Measurements from ENCODE around the gene PDCD4.

Gene PDCD4

DNA sequence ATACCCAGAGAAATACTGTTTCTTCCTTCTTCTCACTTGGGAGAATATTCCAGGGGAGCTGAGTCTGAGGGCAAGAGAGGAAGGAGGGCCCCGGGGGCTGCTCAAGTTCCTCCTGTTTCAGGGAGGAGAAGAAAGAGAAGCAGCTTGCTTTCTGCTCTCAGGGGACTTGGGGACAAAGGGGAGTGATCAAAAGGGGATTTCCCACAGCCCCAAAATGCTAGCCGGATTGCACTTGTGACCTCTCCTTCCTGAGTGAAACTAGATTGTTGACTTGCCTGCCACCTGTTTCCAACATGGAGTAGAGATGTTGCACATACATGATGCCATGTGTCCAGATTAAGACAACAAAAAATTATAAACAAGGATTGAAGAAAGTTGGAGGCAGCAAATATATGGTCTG is 28.7 kb upstream of the PDCD4 start:
- DNase-seq: peak; percentile 71

DNA sequence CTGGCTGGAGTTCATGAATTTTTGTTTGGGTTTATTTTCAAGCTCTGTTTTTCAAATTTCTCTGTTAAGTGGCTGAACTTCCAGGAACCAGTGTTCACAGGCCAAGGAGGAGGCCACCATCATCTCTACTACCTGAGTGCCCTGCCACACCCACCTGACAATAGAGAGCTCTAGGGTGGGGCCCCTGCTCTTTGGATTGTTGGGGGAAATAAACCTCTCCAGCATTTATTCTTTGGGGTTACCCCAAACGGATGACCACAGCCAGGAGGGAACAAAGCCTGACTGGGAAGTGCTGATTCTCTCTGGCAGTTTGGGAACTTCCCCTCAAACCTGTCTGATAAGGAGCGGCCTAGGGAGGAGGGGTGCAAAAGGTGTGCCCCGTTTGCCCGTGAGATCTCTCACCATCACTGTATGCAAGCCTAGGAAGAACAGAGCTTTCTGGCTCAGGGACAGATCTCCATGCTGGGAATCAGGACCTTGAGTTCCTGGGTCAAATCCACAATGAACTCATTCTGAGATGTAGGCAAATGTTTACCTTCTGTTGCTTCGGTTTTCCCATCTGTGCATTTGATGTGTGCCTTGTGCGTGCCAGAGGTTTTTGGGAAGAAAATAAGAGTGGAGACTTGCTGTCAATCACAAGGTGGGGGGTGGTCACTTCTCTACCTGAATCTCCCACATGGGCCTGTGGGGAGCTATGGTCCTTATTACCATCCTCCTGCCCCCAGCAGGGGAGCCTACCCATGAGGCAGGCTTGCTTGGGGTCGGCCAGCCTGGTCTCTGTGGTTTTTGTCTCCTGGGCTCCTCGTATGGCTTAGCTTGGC is 27.7 kb upstream of the PDCD4 start:
- no peak for DNase-seq

DNA sequence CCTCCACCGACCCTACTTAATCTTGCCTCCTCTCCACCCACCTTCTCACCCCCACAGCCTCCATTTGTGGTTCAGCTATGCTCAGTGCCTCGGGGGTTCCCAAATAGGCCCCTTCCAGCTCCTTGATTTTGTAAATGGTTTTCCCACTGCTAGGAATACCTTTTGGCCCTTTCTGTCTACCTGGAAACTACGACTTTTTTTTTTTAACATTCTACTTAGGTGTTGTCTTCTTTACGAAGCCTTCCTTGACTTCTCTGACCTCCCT is 27.2 kb upstream of the PDCD4 start:
- DNase-seq: no peak

DNA sequence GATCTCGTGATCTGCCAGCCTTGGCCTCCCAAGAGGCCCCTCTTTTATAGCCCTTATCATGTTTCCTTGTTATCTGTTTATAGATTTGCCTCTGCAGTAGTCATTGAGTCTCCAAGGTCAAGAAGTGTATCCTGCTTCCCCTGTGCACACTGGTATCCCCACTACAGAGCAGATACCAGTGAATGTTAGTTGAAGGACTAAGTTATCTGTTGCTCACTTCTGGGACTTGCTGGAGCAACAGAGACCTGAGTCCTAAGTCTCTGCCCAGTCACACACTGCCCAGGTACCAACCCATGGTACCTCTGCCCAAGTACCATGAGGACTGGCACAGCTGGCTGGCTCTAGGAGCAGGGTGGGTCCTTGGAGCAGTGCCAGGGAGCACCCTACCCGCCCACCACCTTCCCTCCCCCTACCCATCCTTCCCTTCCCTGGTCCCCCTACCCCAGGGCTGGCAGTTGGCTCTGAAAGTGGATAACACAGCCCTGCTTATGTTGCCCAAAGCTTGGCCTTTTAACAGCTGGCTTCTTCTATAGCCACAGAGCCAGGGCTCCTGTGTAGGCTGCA is 26.5 kb upstream of the PDCD4 start:
- DNase-seq: no peak

DNA sequence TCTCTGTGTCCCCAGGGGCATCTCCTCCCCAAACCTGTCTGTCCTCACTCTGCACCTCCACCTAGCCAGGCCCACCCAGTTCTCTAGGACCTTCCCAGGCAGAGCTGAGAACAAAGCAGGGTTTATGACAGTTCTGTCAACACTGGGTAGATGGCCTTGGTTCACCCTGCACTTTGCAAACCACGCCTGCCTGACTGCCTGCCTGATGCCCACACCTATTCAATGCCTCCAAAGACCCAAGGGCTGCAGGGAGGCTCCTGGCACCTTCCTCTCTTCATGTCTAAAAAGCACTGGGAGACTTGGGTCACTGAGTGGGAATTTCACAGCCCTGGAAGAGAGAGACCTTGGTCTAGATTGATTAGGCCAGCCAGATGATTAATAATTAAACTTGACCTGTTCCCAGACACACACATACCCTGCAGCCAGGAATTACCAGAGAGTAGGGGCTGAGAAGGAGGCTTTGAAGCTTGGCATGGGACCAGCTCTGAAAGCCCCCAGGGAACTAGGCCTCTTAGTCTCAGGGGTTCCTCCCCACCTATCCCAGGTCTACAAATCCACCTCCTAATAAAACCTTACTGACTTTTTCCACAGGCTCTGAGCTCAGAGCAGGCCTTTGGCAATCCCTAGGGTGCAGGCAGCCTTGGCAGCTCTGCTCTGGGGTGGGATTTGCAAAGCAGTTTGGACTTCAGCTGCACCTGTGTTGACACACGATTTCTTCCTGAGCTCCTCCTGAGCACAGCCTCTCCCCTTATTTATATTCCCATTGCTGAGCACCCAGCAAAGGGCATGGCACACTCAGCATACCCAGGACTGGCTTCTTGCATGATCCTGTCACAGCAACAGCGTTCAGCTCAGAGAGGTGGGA is 25.7 kb upstream of the PDCD4 start:
- DNase-seq: no peak

DNA sequence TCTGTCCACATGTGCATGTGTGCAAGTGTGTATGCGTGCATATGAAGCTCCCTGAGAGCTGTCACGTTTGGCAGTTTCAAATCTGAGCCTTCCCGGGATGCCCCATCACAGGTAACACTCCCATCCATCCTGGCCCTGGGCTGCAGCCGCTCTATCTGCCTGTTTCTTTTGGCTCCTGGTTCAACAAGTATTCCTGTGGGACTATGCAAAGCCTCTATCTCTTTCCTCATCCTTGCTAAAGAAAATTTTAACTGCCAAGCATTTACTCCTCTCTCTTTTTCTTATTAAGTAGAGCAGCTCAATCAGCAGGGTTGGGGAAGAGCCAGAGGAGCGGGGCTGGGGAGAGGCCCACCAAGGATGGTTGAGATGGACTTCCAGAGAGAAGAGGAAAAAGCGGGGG is 24.4 kb upstream of the PDCD4 start:
- DNase-seq: no peak

DNA sequence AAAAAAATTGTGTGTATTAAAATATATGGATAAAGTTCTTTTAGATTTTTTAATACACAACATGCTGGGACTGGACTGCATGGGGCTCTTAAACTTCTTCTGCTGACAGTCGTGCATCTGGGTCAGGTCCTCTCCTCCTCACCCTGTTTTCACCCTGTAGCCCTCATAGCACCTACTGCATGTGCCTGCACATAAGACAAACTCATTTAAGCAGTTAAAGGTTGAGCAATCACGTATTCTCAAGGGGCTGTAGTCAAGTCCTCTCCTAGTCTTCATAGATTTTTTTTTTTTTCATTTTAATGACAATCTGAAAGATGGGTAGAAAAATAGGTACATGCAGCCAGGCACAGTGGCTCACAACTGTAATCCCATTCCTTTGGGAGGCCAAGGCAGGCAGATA is 23.6 kb upstream of the PDCD4 start:
- DNase-seq: no peak

DNA sequence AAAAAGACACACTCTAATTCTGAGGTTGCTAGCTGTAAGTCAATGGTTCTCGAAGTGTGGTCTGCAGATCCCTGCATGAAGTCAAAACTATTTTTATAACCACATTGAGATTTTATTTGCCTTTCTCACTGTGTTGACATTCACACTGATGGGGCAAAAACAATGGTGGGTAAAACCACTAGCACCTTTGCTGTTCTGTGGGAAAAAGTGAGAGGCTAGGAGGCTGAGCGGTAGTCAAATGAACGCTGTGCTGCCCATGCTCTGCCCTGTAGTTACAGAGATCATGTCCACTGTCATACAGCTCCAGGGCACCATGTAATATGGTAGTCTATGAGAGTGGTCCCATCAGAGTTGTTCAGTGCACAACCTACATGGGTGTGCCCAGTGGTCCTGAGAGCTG is 21.6 kb upstream of the PDCD4 start:
- no peak for DNase-seq

DNA sequence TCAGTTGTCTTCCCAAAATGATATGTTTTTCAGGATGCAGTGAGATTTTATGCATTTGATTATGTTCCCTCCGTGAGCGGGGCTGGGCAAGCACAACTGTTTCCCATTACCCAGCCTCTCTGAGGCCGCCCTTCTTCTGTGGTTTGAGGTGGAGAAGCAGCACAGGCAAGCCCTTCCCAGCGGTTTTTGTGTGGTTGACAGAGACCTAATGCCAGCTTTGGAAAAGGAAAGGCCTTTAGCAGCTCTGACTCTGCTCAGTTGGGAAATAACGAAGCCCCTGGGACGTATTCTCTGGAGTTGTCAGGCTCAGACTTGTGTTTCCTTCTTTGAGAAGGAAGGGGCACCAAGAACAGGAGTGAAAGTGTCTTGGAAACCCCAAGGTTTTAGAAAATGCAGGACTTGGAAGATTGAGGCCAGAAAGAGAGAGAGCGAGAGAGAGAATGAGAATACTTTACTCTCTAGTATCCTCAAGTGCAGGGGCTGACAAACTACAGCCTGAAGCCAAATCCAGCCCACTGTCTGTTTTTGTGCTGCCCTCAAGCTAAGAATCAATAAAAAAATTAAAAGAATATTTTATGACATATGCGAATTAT is 20.6 kb upstream of the PDCD4 start:
- DNase-seq: no peak

DNA sequence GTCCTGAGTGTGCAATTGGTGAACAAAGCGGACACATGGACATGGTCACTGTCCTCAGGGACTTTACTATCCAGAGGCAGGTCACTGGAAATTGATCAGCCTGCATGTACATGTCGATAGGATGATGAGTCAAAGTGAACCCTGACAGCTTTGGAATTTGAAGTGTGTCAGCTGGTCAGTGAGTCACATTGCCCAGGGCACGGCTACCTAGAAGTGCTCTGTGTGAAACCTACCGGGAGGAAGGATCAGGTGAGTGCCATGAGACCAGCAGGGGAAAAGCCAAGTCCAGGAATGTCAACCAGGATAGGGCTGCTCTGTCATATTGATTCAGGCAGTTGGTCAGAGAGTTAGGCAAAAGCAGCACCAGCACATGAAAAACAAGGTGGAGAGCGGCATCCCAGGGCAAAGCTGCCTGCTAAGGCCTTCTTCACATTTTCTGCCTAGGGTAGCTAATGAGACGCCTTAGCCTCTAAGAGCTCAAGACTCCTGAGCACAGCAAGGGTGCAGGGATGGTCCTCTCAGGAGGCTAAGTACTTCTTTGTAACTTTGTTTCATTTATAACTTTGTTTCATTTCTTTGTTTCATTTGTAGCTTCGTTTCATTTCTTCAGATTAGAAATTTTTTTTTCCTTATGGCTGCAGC is 19.4 kb upstream of the PDCD4 start:
- DNase-seq: peak; percentile 60

DNA sequence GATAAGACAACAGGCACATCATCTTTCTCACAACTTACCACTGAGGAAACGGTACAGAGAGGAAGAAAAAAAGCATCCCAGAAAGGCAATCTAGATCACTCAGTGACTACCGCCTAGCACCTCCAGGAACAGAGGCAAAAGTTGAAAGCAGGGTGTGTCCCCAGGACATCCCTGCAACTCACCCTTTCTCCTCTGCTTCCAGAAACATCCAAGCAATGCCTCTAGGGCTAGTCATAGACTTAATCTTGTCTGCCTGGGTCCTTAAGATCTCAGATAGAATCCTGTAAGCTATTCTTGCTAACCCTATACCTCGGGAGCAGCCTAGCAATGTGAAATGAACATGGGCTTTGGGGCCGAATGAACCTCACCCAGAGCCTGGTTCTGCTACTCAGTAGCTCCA is 18.8 kb upstream of the PDCD4 start:
- peak; percentile 51 for DNase-seq

DNA sequence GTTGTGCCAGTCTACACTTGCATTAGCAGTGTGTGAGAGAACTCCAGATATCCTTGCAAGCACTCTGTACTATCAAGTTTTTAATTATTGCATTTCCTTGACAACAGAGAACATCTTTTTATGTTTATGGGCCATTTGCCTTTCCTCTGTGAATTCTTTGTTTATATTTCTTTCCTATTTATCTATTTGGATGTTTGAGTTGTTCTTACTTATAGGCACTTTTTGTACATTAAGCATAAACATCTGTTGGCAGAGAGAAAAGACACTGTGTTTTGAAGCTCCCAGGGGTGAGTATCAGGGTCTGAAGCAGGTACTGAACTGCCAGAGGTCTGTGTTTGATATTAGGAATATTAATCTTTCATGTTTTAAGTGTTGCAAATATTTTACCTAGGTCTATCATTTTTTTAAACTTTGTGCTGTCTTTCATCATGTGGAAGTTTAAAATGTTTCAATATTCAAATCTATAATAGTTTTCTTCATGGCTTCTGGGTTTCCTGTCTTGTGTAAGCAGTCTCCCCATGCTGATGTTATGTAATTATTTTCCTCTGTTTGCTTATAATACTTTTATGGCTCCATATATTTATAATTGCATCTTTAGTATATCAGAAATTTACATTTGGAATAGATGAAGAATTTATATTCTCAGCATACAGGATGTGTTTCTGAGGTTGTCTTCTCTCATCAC is 17.7 kb upstream of the PDCD4 start:
- DNase-seq: no peak

DNA sequence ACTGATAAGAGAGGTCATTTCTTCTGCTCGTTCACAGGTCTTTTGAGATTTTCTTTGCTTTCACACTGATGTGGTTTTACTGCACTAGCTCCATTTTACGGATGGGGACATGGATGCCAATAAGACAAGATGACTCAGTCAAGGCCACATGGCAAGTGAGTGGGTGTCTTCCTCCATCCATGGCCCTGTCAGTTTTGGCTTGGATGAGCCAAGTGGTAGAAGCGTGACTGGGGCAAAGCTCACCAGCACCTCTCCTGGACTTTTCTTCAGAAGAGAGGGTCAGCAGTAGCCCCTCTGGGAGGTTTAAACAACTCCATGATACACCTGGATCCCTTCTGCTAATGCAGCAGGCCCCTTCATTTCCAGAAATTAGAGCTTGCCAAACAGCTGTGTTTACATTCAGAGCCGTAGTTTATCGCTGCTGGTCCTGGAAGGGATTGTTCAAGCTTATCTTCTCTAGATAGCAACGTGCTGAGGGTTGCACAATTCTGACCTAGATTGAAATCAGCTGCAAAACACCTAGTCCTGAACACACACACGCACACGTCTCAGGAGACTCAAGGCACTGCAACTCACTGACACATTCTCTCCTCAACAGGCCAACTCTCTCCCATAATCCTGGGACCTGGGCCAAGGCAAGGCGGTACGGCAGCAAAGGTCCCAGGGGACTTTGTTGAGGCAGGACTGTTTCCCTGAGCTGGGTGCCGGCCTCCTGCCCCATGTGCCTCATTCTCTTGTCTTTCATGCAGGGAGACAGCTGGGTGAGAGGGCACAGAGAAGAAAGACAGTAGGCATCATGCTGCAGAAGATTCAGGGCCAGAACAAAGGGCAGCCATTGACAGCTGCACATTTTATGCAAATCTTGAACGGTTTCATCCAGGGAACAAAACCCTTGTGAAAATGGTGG is 14.2 kb upstream of the PDCD4 start:
- DNase-seq: peak; percentile 65

DNA sequence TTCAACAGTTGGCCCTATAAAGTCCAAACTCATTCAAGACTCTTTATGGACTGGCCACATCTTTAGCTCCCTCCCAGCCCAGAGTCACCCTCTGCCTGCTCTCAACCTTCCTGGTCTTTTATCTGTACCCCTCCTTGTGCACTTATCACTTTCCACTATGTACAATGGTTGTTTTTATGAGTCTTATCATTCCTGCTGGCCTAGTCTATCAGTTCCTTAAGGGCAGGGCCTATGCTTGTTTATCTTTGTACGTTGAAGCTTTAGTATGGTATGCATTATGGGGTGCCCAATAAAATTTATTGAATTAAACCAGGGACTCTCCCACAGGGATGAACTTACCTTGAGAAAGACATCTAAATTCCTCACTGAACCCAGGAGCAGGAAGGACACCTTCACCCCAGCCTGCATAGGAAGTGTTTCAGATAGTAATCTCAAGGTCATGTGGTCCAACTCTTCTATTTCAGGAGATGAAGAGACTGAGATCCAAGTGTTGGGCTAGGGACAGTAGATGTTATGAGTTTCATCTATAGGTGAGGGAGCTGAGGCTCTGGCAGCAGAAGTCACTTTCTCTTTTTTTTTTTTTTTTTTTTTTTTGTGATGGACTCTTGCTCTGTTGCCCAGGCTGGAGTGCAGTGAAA is 13.3 kb upstream of the PDCD4 start:
- no peak for DNase-seq

DNA sequence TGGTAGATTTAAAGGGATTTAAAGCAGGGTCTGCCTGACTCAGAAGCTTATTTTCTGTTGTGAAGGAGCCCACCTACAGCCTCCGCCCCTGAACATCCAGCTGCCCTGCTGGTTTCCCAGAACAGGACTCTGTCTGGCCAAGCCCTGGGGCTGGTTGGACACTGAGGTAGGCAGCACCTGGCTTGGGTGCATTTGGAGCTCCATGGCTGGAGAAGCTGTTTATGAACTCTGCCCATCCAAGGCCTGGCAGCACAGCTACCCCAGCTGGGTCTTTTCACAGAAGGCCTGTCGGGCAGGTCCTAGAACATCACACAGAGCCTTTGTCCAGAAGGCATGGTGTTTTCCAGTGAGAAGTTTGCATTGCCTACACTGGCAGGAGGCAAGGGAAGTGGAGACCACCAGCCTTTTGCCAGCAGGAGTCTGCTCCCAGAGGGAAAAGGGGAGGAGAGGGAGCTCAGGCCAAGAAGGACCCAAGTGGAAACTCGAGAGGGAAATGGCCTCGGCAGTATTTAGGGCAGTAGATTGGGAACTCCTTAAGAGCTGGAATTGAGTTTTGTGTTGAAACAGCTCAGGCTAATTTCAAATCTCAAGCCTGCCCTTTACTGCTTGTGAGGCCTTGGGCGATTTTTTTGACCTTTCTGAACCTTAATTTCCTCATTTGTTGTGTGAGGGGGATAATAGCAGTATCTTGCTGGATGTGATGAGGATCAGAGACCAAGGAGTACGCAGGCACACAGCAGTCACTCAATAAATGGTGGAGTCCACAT is 12.3 kb upstream of the PDCD4 start:
- DNase-seq: no peak

DNA sequence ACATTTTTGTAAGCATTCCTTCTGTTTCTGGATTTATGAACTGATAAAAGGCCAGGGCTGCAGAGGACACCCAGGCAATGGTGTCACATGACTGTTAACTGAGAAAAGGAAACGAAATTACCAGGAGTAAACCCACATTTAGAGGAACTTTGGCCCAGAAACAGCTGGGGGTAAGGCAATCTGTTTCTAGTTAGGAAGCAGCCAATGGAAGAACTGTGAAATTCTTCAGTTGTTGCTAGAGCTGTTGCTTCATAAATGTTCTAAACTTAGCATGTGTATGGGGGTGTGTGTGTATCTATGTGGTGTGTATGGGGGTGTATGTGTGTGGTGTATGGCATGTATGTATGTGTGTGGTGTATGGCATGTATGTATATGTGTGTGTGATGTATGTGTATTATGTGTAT is 11.8 kb upstream of the PDCD4 start:
- DNase-seq: no peak

DNA sequence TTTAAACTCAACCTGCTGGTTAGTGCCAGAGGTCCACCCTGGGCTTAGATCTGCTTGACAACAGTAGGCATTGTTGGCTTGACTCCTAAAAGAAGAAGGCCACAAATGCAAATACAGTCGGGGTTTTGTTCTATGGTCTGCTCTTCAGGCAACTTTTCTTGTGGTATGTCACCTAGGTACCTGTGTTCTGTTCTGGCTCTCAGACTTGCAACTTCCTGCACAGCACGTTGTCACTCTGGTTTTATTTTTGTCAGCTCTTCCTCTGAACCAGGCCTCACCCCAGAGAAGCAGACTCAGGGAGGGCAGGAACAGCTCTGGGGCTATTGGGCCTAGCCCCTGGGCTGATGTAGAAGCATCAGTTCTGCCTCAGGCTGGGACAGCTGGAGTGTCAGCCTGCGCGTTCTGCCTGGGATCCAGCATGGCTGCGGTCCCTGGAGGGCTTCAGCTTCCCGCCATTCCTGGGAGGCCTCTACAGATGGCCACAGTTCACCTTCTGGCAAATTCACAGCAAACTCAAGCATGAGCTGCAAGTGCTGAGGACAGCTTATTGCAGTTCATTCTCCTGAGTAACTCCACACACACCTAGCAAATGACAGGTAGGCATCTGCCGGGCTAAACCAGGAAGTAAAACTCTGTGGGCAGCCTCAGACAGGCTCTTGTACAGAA is 11.0 kb upstream of the PDCD4 start:
- peak; percentile 79 for DNase-seq

DNA sequence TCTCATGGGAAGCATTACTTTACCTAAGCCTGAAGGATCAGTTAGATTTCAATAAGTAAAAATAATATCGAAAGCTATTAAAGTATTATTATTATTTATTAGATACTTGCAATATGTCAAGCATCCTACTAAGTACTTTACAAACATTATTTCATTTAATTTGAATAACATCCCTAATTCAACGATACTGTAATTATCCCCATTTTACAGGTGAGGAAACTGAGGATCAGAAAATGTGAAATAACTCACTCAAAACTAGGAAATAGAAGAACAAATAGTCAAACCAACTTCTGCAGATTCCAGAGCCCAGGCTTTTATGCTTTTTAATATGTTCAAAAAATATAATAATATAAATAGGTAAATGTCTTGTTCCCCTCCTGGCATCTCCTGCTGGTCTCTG is 10.3 kb upstream of the PDCD4 start:
- DNase-seq: no peak

DNA sequence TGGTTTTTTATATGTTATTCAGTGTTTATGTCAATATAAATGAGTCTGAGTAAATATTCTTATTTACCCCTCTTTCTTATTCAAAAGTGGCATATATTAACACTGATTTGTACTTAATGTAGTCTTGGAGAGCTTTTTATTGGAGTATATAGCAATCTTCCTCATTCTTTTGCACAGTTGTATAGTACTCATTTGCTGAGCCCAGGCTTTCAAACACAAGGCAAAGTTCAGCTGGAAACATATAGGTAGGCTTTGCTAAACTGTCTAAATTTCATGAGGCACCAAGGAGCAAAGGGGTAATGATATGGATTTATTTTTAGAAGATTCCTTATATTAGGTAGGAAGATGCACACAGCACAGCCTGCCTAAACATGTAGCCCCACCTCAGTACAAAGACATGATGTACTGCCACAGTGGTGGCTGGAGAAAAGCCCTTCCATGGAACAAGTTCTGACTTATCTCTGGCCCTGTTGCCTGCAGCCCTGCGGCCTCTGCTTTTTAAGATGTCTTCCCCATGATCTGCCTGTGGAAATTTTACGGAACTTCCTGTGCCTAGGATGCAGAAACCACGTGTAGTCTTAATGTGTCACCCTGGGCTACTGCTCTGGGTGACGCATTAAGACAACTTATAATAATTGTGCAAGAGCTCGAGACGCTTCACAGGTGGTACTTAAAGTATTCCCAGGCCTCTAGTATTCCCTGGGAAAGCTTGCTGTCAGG is 9.6 kb upstream of the PDCD4 start:
- DNase-seq: no peak
